GM23248 (cell line): ENCODE measurements around the gene CRAT. TPM values are rescaled to one million over a fixed set of nuclear protein-coding genes. Genes with fewer than 3 reads are reported as not detected.

Experiments used
- DNase-seq: peaks from one replicate; pipeline ENCODE4 v3.0.0-alpha.2; 2015
- H2AFZ ChIP-seq: fragments of 200-600 bp; sonication (generic); 2 replicates; pipeline ENCODE4 v1.6.1; 2016; ENCODE audit warnings: antibody characterized with exemption
- H3F3A ChIP-seq: fragments of 200-600 bp; sonication (generic); 2 replicates; pipeline ENCODE4 v1.6.1; 2016; ENCODE audit warnings: mild to moderate bottlenecking, antibody characterized with exemption, mixed run types; ENCODE audit not compliant: insufficient read depth
- H3K27ac ChIP-seq: fragments of 200-600 bp; sonication (generic); 2 replicates; pipeline ENCODE4 v1.5.1; 2016; ENCODE audit warnings: mild to moderate bottlenecking
- H3K27me3 ChIP-seq: fragments of 200-600 bp; sonication (generic); replicated peaks from 2 replicates; pipeline ENCODE4 v1.6.1; 2016; ENCODE audit warnings: mild to moderate bottlenecking; ENCODE audit not compliant: insufficient read depth
- H3K36me3 ChIP-seq: fragments of 200-600 bp; sonication (generic); 2 replicates; pipeline ENCODE4 v1.6.1; 2016; ENCODE audit warnings: low read depth, mild to moderate bottlenecking
- H3K4me1 ChIP-seq: fragments of 200-600 bp; sonication (generic); 2 replicates; pipeline ENCODE4 v1.6.1; 2016; ENCODE audit warnings: mild to moderate bottlenecking; ENCODE audit not compliant: insufficient read depth
- H3K4me2 ChIP-seq: fragments of 200-600 bp; sonication (generic); one replicate; pipeline ENCODE4 v1.6.1; 2016; ENCODE audit warnings: mild to moderate bottlenecking; ENCODE audit not compliant: unreplicated experiment
- H3K4me3 ChIP-seq: fragments of 200-600 bp; sonication (generic); 2 replicates; pipeline ENCODE4 v1.5.1; 2016; ENCODE audit warnings: mild to moderate bottlenecking
- H3K79me2 ChIP-seq: fragments of 200-600 bp; sonication (generic); 2 replicates; pipeline ENCODE4 v1.6.1; 2016; ENCODE audit warnings: mild to moderate bottlenecking; ENCODE audit not compliant: insufficient read depth
- H3K9ac ChIP-seq: fragments of 200-600 bp; sonication (generic); 2 replicates; pipeline ENCODE4 v1.6.1; 2016; ENCODE audit warnings: mild to moderate bottlenecking
- H3K9me2 ChIP-seq: fragments of 200-600 bp; sonication (generic); 2 replicates; pipeline ENCODE4 v1.6.1; 2016; ENCODE audit warnings: mixed run types, mild to moderate bottlenecking, moderate library complexity; ENCODE audit not compliant: insufficient read depth
- H3K9me3 ChIP-seq: fragments of 200-600 bp; sonication (generic); one replicate; pipeline ENCODE4 v1.6.1; 2017; ENCODE audit warnings: low read depth
- H4K20me1 ChIP-seq: fragments of 200-600 bp; sonication (generic); 2 replicates; pipeline ENCODE4 v1.6.0; 2016; ENCODE audit not compliant: insufficient read depth
- EZH2 ChIP-seq: fragments of 200-600 bp; sonication (generic); IDR thresholded peaks from 2 replicates; pipeline ENCODE4 v1.6.1; 2018; ENCODE audit warnings: antibody characterized with exemption, mild to moderate bottlenecking; ENCODE audit not compliant: insufficient read depth, poor library complexity, severe bottlenecking
- EZH2phosphoT487 ChIP-seq: fragments of 200-600 bp; sonication (generic); IDR thresholded peaks from 2 replicates; pipeline ENCODE4 v1.6.1; 2018; ENCODE audit warnings: antibody characterized with exemption, moderate library complexity, mild to moderate bottlenecking, low read depth; ENCODE audit not compliant: insufficient read depth
- WGBS, 2 experiments: methylation state at CpG; one replicate each; pipeline ENCODE4 v1.1.6; 2015 to 2017; ENCODE audit warnings: low lambda C conversion rate in 2 of 2, low coverage in 1 of 2; ENCODE audit errors: missing lambda C conversion rate in 2 of 2; 5-methylcytosine and 5-hydroxymethylcytosine counted together
- in situ Hi-C: fragments of 300-500 bp; cut with MboI; formaldehyde crosslinking; loops from 2 replicates; pipeline ENCODE4 v1.15.0; 2020
- polyA plus RNA-seq: library from polyadenylated mRNA; unstranded; fragments of >200 nt; fragmentation: Nextera tagmentation; extraction: Ambion mirVana; gene quantifications from 2 replicates; pipeline ENCODE4 v1.2.1, GENCODE V29; 2016
- total RNA-seq: library from RNA; depleted of rRNA; stranded (reverse); fragments of >200 nt; shearing (Covaris generic); gene quantifications from 2 replicates; pipeline ENCODE4 v1.2.3, GENCODE V29; 2014

The CRAT gene
- total and polyA plus RNA-seq, 2 experiments from 2014 or later = 55.4 to 61.4 TPM

DNA sequence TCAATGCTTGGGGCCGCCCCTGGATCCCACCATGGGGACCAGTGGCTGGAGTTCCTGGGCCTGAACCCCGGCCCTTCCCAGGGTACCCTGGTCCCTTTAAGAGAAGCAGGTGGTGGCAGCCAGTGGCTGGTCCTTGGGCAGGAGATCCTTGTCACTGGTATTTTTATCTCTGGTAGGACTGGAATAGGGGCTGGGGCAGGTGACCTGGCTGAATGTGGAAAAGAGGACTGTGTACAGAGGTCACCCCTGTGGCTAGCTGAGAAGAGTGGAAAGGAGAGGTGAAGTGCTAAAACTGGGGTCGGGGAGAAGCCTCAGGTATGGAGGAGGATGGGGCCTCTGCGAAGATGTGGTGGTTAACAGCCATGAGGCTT is 7.0 kb downstream of the CRAT start:
- H3K9me2 ChIP-seq = no peaks in the 10 kb centered on the region
- no peaks in the 10 kb centered on the region for H3F3A ChIP-seq
- no peak overlapping the region for H3K4me2 ChIP-seq
- no peaks in the 10 kb centered on the region for H3K36me3 ChIP-seq
- TF ChIP-seq EZH2 (no peak), EZH2phosphoT487 (no peak)
- H4K20me1 ChIP-seq = no peaks in the 10 kb centered on the region
- H3K27me3 ChIP-seq = no peaks in the 10 kb centered on the region
- 95 to 97% methylated on average over 4 of the region's 4 CpGs for WGBS, 2 experiments
- H3K9me3 ChIP-seq = no peaks in the 10 kb centered on the region
- H3K4me1 ChIP-seq = no peaks in the 10 kb centered on the region
- in situ Hi-C loops = no loop called here
- H3K27ac ChIP-seq = no peak overlapping the region
- H2AFZ ChIP-seq = no peak overlapping the region
- H3K79me2 ChIP-seq = peaks cover under 1% of the 10 kb centered on the region; the same call in 1 of the 2 replicates
- no peak overlapping the region for H3K4me3 ChIP-seq
- no peak for DNase-seq
- H3K9ac ChIP-seq = no peak overlapping the region

- no peaks in the 10 kb centered on the region for H4K20me1 ChIP-seq
- DNase-seq = peak; percentile 68
- TF ChIP-seq EZH2 (no peak), EZH2phosphoT487 (no peak)
- no peaks in the 10 kb centered on the region for H3F3A ChIP-seq
- in situ Hi-C loops = no loop called here
- no peak overlapping the region for H3K27ac ChIP-seq
- no peaks in the 10 kb centered on the region for H3K27me3 ChIP-seq
- no peaks in the 10 kb centered on the region for H3K4me1 ChIP-seq
- H3K4me2 ChIP-seq = no peak overlapping the region
- H3K9me3 ChIP-seq = no peaks in the 10 kb centered on the region
- H3K9me2 ChIP-seq = no peaks in the 10 kb centered on the region
- H3K4me3 ChIP-seq = no peak overlapping the region
- no peaks in the 10 kb centered on the region for H3K36me3 ChIP-seq
- H3K79me2 ChIP-seq = no peaks in the 10 kb centered on the region
- no peak overlapping the region for H2AFZ ChIP-seq
- 67 to 73% methylated on average over 14 of the region's 14 CpGs for WGBS, 2 experiments
- H3K9ac ChIP-seq = no peak overlapping the region
Measured at GRCh38 chr9:129102791-129103594, 7.6 kb downstream of the CRAT start.

DNA sequence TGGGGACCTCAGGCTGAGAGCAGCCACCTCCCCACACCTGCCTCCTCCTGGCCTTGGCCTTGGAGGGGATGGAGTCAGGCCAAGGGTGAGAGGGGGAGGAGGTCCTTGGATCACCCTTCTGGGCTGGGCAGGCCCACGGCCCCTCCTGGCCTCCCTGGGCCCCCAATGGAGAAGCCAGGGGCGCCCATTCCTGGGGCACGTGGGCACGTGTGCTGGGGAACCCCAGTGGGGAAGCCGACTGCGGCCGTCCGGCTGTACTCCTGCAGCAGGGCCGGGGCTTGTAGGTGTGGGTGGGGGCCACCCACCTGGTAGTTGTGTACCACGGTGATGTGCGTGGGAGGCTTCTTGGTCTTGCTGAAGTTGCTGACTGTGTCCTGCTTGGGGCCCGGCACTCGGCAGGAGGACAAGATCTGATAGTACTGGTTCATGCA is 8.5 kb downstream of the CRAT start:
- H3K79me2 ChIP-seq = no peaks in the 10 kb centered on the region
- 94 to 95% methylated on average over 13 of the region's 13 CpGs for WGBS, 2 experiments
- TF ChIP-seq EZH2 = no peak
- no peak for TF ChIP-seq EZH2phosphoT487
- no peaks in the 10 kb centered on the region for H3K9me3 ChIP-seq
- no peak for DNase-seq
- H3K27me3 ChIP-seq = no peaks in the 10 kb centered on the region
- no peak overlapping the region for H3K9ac ChIP-seq
- H3K4me2 ChIP-seq = no peak overlapping the region
- H3K9me2 ChIP-seq = no peaks in the 10 kb centered on the region
- no peak overlapping the region for H2AFZ ChIP-seq
- H3K27ac ChIP-seq = no peak overlapping the region
- in situ Hi-C loops = no loop called here
- H3K4me3 ChIP-seq = no peak overlapping the region
- no peaks in the 10 kb centered on the region for H3K36me3 ChIP-seq
- no peaks in the 10 kb centered on the region for H3K4me1 ChIP-seq
- no peaks in the 10 kb centered on the region for H4K20me1 ChIP-seq
- no peaks in the 10 kb centered on the region for H3F3A ChIP-seq

DNA sequence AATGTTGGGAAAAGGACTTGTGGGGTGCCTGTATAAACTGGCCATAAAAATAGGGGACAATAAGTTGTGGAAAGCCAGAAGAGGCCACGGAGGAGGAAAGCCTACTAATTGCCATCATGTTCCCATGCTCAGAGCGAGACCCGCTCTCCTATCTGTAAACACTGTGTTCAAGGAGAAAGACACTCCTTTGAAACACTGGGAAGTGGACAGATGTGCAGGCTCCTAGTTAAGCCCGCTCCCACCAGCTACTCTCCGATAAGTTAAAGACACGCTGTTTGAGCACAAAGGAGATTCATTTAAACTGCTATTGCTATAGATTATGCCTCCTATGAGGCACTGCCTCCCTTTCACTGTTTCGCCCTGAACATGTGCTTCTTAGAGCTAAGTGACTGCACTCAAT is 9.3 kb downstream of the CRAT start:
- no peak for TF ChIP-seq EZH2
- no peak for TF ChIP-seq EZH2phosphoT487
- Histone ChIP-seq H3K36me3 (no peaks in the 10 kb centered on the region), H3K4me1 (no peaks in the 10 kb centered on the region), H3K9ac (no peak overlapping the region), H3K9me3 (no peaks in the 10 kb centered on the region), H3K4me3 (no peak overlapping the region), H3K9me2 (no peaks in the 10 kb centered on the region), H4K20me1 (no peaks in the 10 kb centered on the region), H2AFZ (no peak overlapping the region), H3F3A (no peaks in the 10 kb centered on the region), H3K4me2 (no peak overlapping the region), H3K27me3 (no peaks in the 10 kb centered on the region), H3K27ac (no peak overlapping the region), H3K79me2 (no peaks in the 10 kb centered on the region)
- 97 to 98% methylated on average over 7 of the region's 7 CpGs for WGBS, 2 experiments
- DNase-seq = no peak
- in situ Hi-C loops = no loop called here
